Gastroesophageal sphincter (tissue), 3 donors: ENCODE data around the gene MGARP.

Source experiments
- CTCF ChIP-seq, 4 experiments: fragments of 200-600 bp in 2 of 4; fragments of 450-650 bp in 2 of 4; sonication (generic) in 1 of 4; IDR thresholded peaks; one replicate each; pipeline ENCODE4 v1.5.1; 2017 to 2019; ENCODE audit warnings: antibody characterized with exemption in 4 of 4, mild to moderate bottlenecking in 2 of 4, moderate library complexity in 2 of 4
- POLR2A ChIP-seq, 2 donors: fragments of 450-650 bp; IDR thresholded peaks; one replicate each; pipeline ENCODE4 v1.6.1; 2017; ENCODE audit warnings: antibody characterized with exemption in 2 of 2, mild to moderate bottlenecking in 2 of 2, moderate library complexity in 1 of 2

- TF ChIP-seq CTCF (IDR thresholded peaks at IDR 0.05) (no peak), POLR2A (IDR thresholded peaks at IDR 0.05) (no peak)
Measured at GRCh38 chr4:139253046-139253445, 27.0 kb downstream of the MGARP start.
